K562 (cell line): ENCODE data around the gene SUGP1. TPM values are rescaled to one million over a fixed set of nuclear protein-coding genes. Genes with fewer than 3 reads are reported as not detected.

Experiments
- ATAC-seq: fragments of 200-7000 bp; cut with Tn5 transposase; 3 replicates; pipeline ENCODE4 v1.9.1; 2020; ENCODE audit warnings: moderate library complexity
- BruUV-seq: library from RNA; stranded (reverse); fragments of 400-500 nt; replicated peaks from 2 replicates; lab custom pipeline; 2021; lab: Mats Ljungman, UMichigan
- CTCF ChIA-PET: fragments of 300-600 bp; formaldehyde crosslinking; extraction: SDS; loops from one replicate; lab custom pipeline; 2021; ENCODE audit warnings: low intra/inter-chr PET ratio; lab: Yijun Ruan, JAX
- POLR2A ChIA-PET: fragments of 300-600, 350-650 bp; sonication (Branson Sonifier 250); formaldehyde crosslinking; extraction: SDS; loops from one replicate; lab custom pipeline; 2021; ENCODE audit warnings: antibody characterized with exemption, inconsistent platforms; lab: Yijun Ruan, JAX
- DNase-seq, 4 experiments: peaks; one replicate each; pipeline versions ENCODE4 v3.0.0 to v3.0.0-alpha.2; 2011 to 2018; ENCODE audit warnings: low spot score in 3 of 4, mixed read lengths in 3 of 4; ENCODE audit errors: extremely low read depth in 1 of 4
- FAIRE-seq: peaks from 2 replicates; lab custom pipeline; 2011; peaks lifted over from hg19 to GRCh38; lab: Jason Lieb, UNC
- H2AFZ ChIP-seq: 2 replicates; pipeline ENCODE4 v1.6.0; 2011; ENCODE audit warnings: low read depth, low read length, control low read depth, inconsistent platforms
- H3K27ac ChIP-seq: fragments of 200-600 bp; 3 replicates; pipeline ENCODE4 v1.8.0; 2011; ENCODE audit warnings: low read depth, mild to moderate bottlenecking, control low read depth, inconsistent platforms, low read length, moderate library complexity, mixed read lengths; ENCODE audit errors: extremely low read depth
- H3K27me3 ChIP-seq, 2 experiments: fragments of 300-600 bp in 1 of 2; 2 replicates in 1 of 2; 3 replicates in 1 of 2; pipeline versions ENCODE4 v1.6.0 to v1.8.0; 2011; ENCODE audit warnings: inconsistent platforms in 2 of 2, low read length in 2 of 2, mild to moderate bottlenecking in 1 of 2, mixed read lengths in 1 of 2, moderate library complexity in 1 of 2; ENCODE audit not compliant: control insufficient read depth in 2 of 2, insufficient read depth in 2 of 2
- H3K36me3 ChIP-seq: fragments of 300-600 bp; 3 replicates; pipeline ENCODE4 v1.8.0; 2011; ENCODE audit warnings: mild to moderate bottlenecking, low read length, inconsistent platforms; ENCODE audit not compliant: control insufficient read depth, insufficient read depth
- H3K4me1 ChIP-seq, 2 experiments: fragments of 200-600 bp in 1 of 2; replicated peaks in 1 of 2; 2 replicates in 1 of 2; 3 replicates in 1 of 2; pipeline versions ENCODE4 v1.5.1 to v1.8.0; 2011; ENCODE audit warnings: inconsistent platforms in 2 of 2, low read length in 2 of 2, mild to moderate bottlenecking in 1 of 2, mixed read lengths in 1 of 2, moderate library complexity in 1 of 2; ENCODE audit not compliant: control insufficient read depth in 2 of 2, insufficient read depth in 2 of 2
- H3K4me2 ChIP-seq: 2 replicates; pipeline ENCODE4 v1.6.1; 2011; ENCODE audit warnings: low read length, control low read depth, inconsistent platforms, mixed read lengths; ENCODE audit not compliant: insufficient read depth
- H3K4me3 ChIP-seq: fragments of 200-600 bp; sonication (generic), shearing (Covaris generic); 2 replicates; pipeline ENCODE4 v1.5.1; 2016; ENCODE audit warnings: control low read depth, inconsistent platforms
- H3K79me2 ChIP-seq: fragments of 200-600 bp; 3 replicates; pipeline ENCODE4 v1.8.0; 2011; ENCODE audit warnings: low read length, inconsistent platforms; ENCODE audit not compliant: control insufficient read depth, insufficient read depth
- H3K9ac ChIP-seq, 2 experiments: 2 replicates each; pipeline versions ENCODE4 v1.6.0 to v1.6.1; 2011; ENCODE audit warnings: low read depth in 2 of 2, low read length in 2 of 2, control low read depth in 1 of 2, inconsistent platforms in 1 of 2, mild to moderate bottlenecking in 1 of 2, mixed read lengths in 1 of 2; ENCODE audit not compliant: insufficient read depth in 1 of 2
- H3K9me1 ChIP-seq: one replicate; pipeline ENCODE4 v1.6.0; 2011; ENCODE audit warnings: inconsistent platforms, mild to moderate bottlenecking, low read length, moderate library complexity; ENCODE audit not compliant: control insufficient read depth, insufficient read depth
- H3K9me3 ChIP-seq: replicated peaks from 2 replicates; pipeline ENCODE4 v1.5.1; 2011; ENCODE audit warnings: low read depth, low read length, inconsistent platforms; ENCODE audit not compliant: control insufficient read depth, insufficient read depth
- H4K20me1 ChIP-seq: replicated peaks from 2 replicates; pipeline ENCODE4 v1.6.1; 2011; ENCODE audit warnings: low read length, inconsistent platforms, mixed read lengths; ENCODE audit not compliant: control insufficient read depth, insufficient read depth
- NFIC ChIP-seq: fragments of 450-650 bp; IDR thresholded peaks from 2 replicates; pipeline ENCODE4 v1.6.1; 2017; ENCODE audit warnings: mild to moderate bottlenecking, inconsistent platforms
- PTBP1 ChIP-seq: fragments of 200-400 bp; formaldehyde crosslinking; IDR thresholded peaks from 2 replicates; pipeline ENCODE4 v1.6.1; 2017; ENCODE audit warnings: low read depth, low read length
- SAFB2 ChIP-seq: fragments of 200-400 bp; formaldehyde crosslinking; IDR thresholded peaks from 2 replicates; pipeline ENCODE4 v1.6.1; 2018; ENCODE audit warnings: borderline replicate concordance, low read length, low read depth, moderate library complexity; ENCODE audit not compliant: severe bottlenecking
- SNIP1 ChIP-seq: fragments of 450-650 bp; IDR thresholded peaks from 2 replicates; pipeline ENCODE4 v1.7.1; 2017; ENCODE audit warnings: low read depth, mild to moderate bottlenecking
- SREBF1 ChIP-seq: fragments of 150-350 bp; IDR thresholded peaks from 2 replicates; pipeline ENCODE4 v1.6.1; 2014; ENCODE audit warnings: antibody characterized with exemption, low read depth, low read length, borderline replicate concordance
- STAT5A ChIP-seq: IDR thresholded peaks from 2 replicates; pipeline ENCODE4 v1.6.1; 2012; ENCODE audit warnings: low read length, inconsistent platforms, borderline replicate concordance
- TAF1 ChIP-seq: IDR thresholded peaks from 2 replicates; pipeline ENCODE4 v1.6.1; 2011; ENCODE audit warnings: mild to moderate bottlenecking, low read length, moderate library complexity; ENCODE audit not compliant: insufficient read depth, control insufficient read depth, severe bottlenecking; ENCODE audit errors: extremely low read depth
- ZNF518B ChIP-seq: fragments of 250-450 bp; sonication (Bioruptor Pico); IDR thresholded peaks from 2 replicates; pipeline ENCODE4 v1.5.0; 2021; ENCODE audit warnings: mild to moderate bottlenecking, moderate library complexity
- WGBS: fragments of 100-300 bp; shearing (Covaris generic); methylation state at CpG from one replicate; pipeline ENCODE4 v1.1.6; 2016; ENCODE audit warnings: low coverage, mixed read lengths; ENCODE audit not compliant: insufficient coverage; ENCODE audit errors: missing lambda C conversion rate; 5-methylcytosine and 5-hydroxymethylcytosine counted together
- in situ Hi-C: fragments of 300-500 bp; cut with MboI; formaldehyde crosslinking; loops from 4 replicates; pipeline ENCODE4 v1.15.0; 2018; ENCODE audit warnings: inconsistent platforms, mixed read lengths
- intact Hi-C: fragments of 100-400 bp; cut with micrococcal nuclease; formaldehyde crosslinking; loops from 2 replicates; pipeline ENCODE4 v1.14.2; 2022
- polyA plus RNA-seq, 8 experiments: library from polyadenylated mRNA; depleted of rRNA in 4 of 8; stranded (reverse) in 5 of 8; unstranded in 3 of 8; fragments of >200 nt; fragmentation: Nextera tagmentation in 2 of 8; fragmentation: Illumina TruSeq in 1 of 8; extraction: Ambion mirVana in 2 of 8; extraction: Trizol in 1 of 8; gene quantifications; 2 replicates each; pipeline versions ENCODE4 v1.2.1 to v1.2.3, GENCODE V29; 2011 to 2014; ENCODE audit warnings: inconsistent platforms in 1 of 8, missing spikeins in 1 of 8
- total RNA-seq, 7 experiments: library from RNA; depleted of rRNA in 6 of 7; stranded (reverse); fragments of >200 nt in 6 of 7; fragmentation: Illumina TruSeq in 2 of 7; extraction: Trizol in 2 of 7; gene quantifications; 2 replicates each; pipeline versions ENCODE4 v1.2.1 to v1.2.3, GENCODE V29; 2011 to 2021; ENCODE audit warnings: low replicate concordance in 1 of 7

Gene SUGP1
- total and polyA plus RNA-seq, 9 of the 15 experiments (the other 6 are each of a cell fraction or from before 2014, with no cell fraction given): 1.0 to 53.3 (median 32.4) TPM

GRCh38 chr19:19336597-19336996 is 16.3 kb upstream of the SUGP1 start:
- Histone ChIP-seq H3K36me3 (peaks cover 69% of the 10 kb centered on the region; the same call in 2 of the 3 replicates), H2AFZ (no peak overlapping the region), H3K4me2 (no peak overlapping the region), H3K27me3 (no peaks in the 10 kb centered on the region), H3K9me3 (no peaks in the 10 kb centered on the region), H3K9ac (no peak overlapping the region), H3K79me2 (no peaks in the 10 kb centered on the region; the same call in 2 of the 3 replicates), H3K27ac (no peak overlapping the region), H3K4me3 (no peak overlapping the region), H3K4me1 (peaks cover 0 to 8% of the 10 kb centered on the region in 2 experiments; a peak in 1 of 5 replicates), H3K9me1 (peaks cover 4% of the 10 kb centered on the region), H4K20me1 (peaks cover 3% of the 10 kb centered on the region; the same call in 1 of the 2 replicates)
- ChIA-PET POLR2A (no interaction called here), CTCF (no interaction called here)
- no TSS peak for BruUV-seq
- FAIRE-seq (no peak), ATAC-seq (no peak), DNase-seq (no peak)
- no peak for TF ChIP-seq SREBF1
- TF ChIP-seq TAF1: no peak
- no peak for TF ChIP-seq SAFB2
- TF ChIP-seq PTBP1: no peak
- no peak for TF ChIP-seq SNIP1
- no peak for TF ChIP-seq NFIC
- TF ChIP-seq ZNF518B (CRISPR knock-in tag): no peak
- no peak for TF ChIP-seq STAT5A
- intact Hi-C loops (no loop called here), in situ Hi-C loops (no loop called here)
- 57% methylated on average over 3 of the region's 3 CpGs for WGBS
